GM23338 (cell line): ENCODE measurements around the gene PSMD11. TPM values are rescaled to one million over a fixed set of nuclear protein-coding genes. Genes with fewer than 3 reads are reported as not detected.

ENCODE experiments used
- ATAC-seq: fragments of 200-7000 bp; cut with Tn5 transposase; 3 replicates; pipeline ENCODE4 v1.9.1; 2020
- DNase-seq: peaks from one replicate; pipeline ENCODE4 v3.0.0-alpha.2; 2015; ENCODE audit warnings: low spot score
- H2AFZ ChIP-seq: fragments of 200-600 bp; sonication (generic); 2 replicates; pipeline ENCODE4 v1.8.0; 2016; ENCODE audit warnings: antibody characterized with exemption, mild to moderate bottlenecking, moderate library complexity
- H3F3A ChIP-seq: fragments of 200-600 bp; sonication (generic); replicated peaks from 2 replicates; pipeline ENCODE4 v1.8.0; 2017; ENCODE audit warnings: antibody characterized with exemption, mixed run types, low read depth
- H3K27ac ChIP-seq: fragments of 200-600 bp; sonication (generic); 2 replicates; pipeline ENCODE4 v1.6.1; 2016; ENCODE audit warnings: low read depth
- H3K27me3 ChIP-seq: fragments of 200-600 bp; sonication (generic); 2 replicates; pipeline ENCODE4 v1.8.0; 2016; ENCODE audit warnings: mild to moderate bottlenecking, mixed run types, moderate library complexity; ENCODE audit not compliant: insufficient read depth
- H3K36me3 ChIP-seq: fragments of 200-600 bp; sonication (generic); 2 replicates; pipeline ENCODE4 v1.8.0; 2016; ENCODE audit warnings: mild to moderate bottlenecking; ENCODE audit not compliant: insufficient read depth
- H3K4me1 ChIP-seq: fragments of 200-600 bp; sonication (generic); 2 replicates; pipeline ENCODE4 v1.8.0; 2016; ENCODE audit warnings: mild to moderate bottlenecking, moderate library complexity; ENCODE audit not compliant: insufficient read depth
- H3K4me2 ChIP-seq: fragments of 200-600 bp; sonication (generic); 2 replicates; pipeline ENCODE4 v1.7.1; 2017; ENCODE audit warnings: mixed run types
- H3K4me3 ChIP-seq: fragments of 200-600 bp; sonication (generic); 2 replicates; pipeline ENCODE4 v1.6.1; 2016; ENCODE audit warnings: mixed run types
- H3K79me2 ChIP-seq: fragments of 200-600 bp; sonication (generic); replicated peaks from 2 replicates; pipeline ENCODE4 v1.8.0; 2017; ENCODE audit warnings: mild to moderate bottlenecking; ENCODE audit not compliant: insufficient read depth
- H3K9me2 ChIP-seq: fragments of 200-600 bp; sonication (generic); 2 replicates; pipeline ENCODE4 v1.8.0; 2017; ENCODE audit not compliant: insufficient read depth
- H4K20me1 ChIP-seq: fragments of 200-600 bp; sonication (generic); replicated peaks from 2 replicates; pipeline ENCODE4 v1.8.0; 2017; ENCODE audit warnings: mild to moderate bottlenecking; ENCODE audit not compliant: insufficient read depth
- H3K27ac Mint-ChIP-seq: 2 replicates; pipeline ENCODE4 v1.8.0; 2020; ENCODE audit warnings: inconsistent platforms, mild to moderate bottlenecking, moderate library complexity, mixed read lengths
- H3K27me3 Mint-ChIP-seq: 3 replicates; pipeline ENCODE4 v1.8.0; 2022; ENCODE audit warnings: low read depth, mild to moderate bottlenecking, moderate library complexity, mixed read lengths, inconsistent platforms; ENCODE audit not compliant: insufficient read depth, poor library complexity
- H3K36me3 Mint-ChIP-seq: 3 replicates; pipeline ENCODE4 v1.8.0; 2021; ENCODE audit warnings: low read depth, mild to moderate bottlenecking, inconsistent platforms, moderate library complexity, mixed read lengths
- H3K4me1 Mint-ChIP-seq: 3 replicates; pipeline ENCODE4 v1.8.0; 2020; ENCODE audit warnings: mild to moderate bottlenecking, inconsistent platforms, mixed read lengths
- H3K4me3 Mint-ChIP-seq: 3 replicates; pipeline ENCODE4 v1.8.0; 2021; ENCODE audit warnings: moderate library complexity, mild to moderate bottlenecking, inconsistent platforms, mixed read lengths
- H3K9me3 Mint-ChIP-seq: 3 replicates; pipeline ENCODE4 v1.8.0; 2020; ENCODE audit warnings: moderate library complexity, mild to moderate bottlenecking, inconsistent platforms, mixed read lengths
- CREB1 ChIP-seq: fragments of 250-450 bp; sonication (Bioruptor Pico); IDR thresholded peaks from 2 replicates; pipeline ENCODE4 v1.5.0; 2020; ENCODE audit warnings: low read depth, mild to moderate bottlenecking, moderate library complexity
- CTCF ChIP-seq, 2 experiments: fragments of 200-600 bp in 1 of 2; sonication (generic) in 1 of 2; conservative IDR thresholded peaks; 2 replicates each; pipeline versions ENCODE4 v1.5.1 to v1.6.1; 2016 to 2017; ENCODE audit warnings: antibody characterized with exemption in 2 of 2, low read depth in 2 of 2, mild to moderate bottlenecking in 2 of 2, moderate library complexity in 1 of 2
- ETS1 ChIP-seq: IDR thresholded peaks from 2 replicates; pipeline ENCODE4 v1.6.1; 2016; ENCODE audit warnings: antibody characterized with exemption
- EZH2 ChIP-seq: fragments of 200-600 bp; sonication (generic); IDR thresholded peaks from one replicate; pipeline ENCODE4 v1.8.0; 2017; ENCODE audit warnings: antibody characterized with exemption, mild to moderate bottlenecking, low read depth; ENCODE audit not compliant: unreplicated experiment
- EZH2phosphoT487 ChIP-seq: fragments of 200-600 bp; sonication (generic); IDR thresholded peaks from one replicate; pipeline ENCODE4 v1.8.1; 2018; ENCODE audit warnings: antibody characterized with exemption; ENCODE audit not compliant: unreplicated experiment
- JUNB ChIP-seq: IDR thresholded peaks from one replicate; pipeline ENCODE4 v1.6.1; 2016; ENCODE audit warnings: antibody characterized with exemption; ENCODE audit not compliant: unreplicated experiment
- NANOG ChIP-seq: IDR thresholded peaks from 2 replicates; pipeline ENCODE4 v1.6.1; 2016; ENCODE audit warnings: antibody characterized with exemption, borderline replicate concordance
- POLR2AphosphoS5 ChIP-seq: IDR thresholded peaks from 2 replicates; pipeline ENCODE4 v1.6.1; 2016; ENCODE audit warnings: antibody characterized with exemption, low read depth
- REST ChIP-seq: IDR thresholded peaks from one replicate; pipeline ENCODE4 v1.6.1; 2018; ENCODE audit warnings: antibody characterized with exemption; ENCODE audit not compliant: unreplicated experiment
- STAT1 ChIP-seq: IDR thresholded peaks from one replicate; pipeline ENCODE4 v1.6.1; 2016; ENCODE audit warnings: antibody characterized with exemption; ENCODE audit not compliant: unreplicated experiment
- ZNF114 ChIP-seq: fragments of 250-450 bp; sonication (Bioruptor Pico); IDR thresholded peaks from 2 replicates; pipeline ENCODE4 v1.5.0; 2020; ENCODE audit warnings: mild to moderate bottlenecking, moderate library complexity
- ZNF331 ChIP-seq: fragments of 250-450 bp; sonication (Bioruptor Pico); IDR thresholded peaks from 2 replicates; pipeline ENCODE4 v1.5.0; 2020; ENCODE audit warnings: low read depth, mild to moderate bottlenecking, moderate library complexity
- ZNF462 ChIP-seq: fragments of 250-450 bp; sonication (Bioruptor Pico); IDR thresholded peaks from 2 replicates; pipeline ENCODE4 v1.5.0; 2020; ENCODE audit warnings: mild to moderate bottlenecking, moderate library complexity
- polyA plus RNA-seq: library from polyadenylated mRNA; unstranded; fragments of >200 nt; fragmentation: Nextera tagmentation; extraction: Ambion mirVana; gene quantifications from 2 replicates; pipeline ENCODE4 v1.2.1, GENCODE V29; 2016
- total RNA-seq: library from RNA; depleted of rRNA; stranded (reverse); fragments of >200 nt; shearing (Covaris generic); gene quantifications from 2 replicates; pipeline ENCODE4 v1.2.3, GENCODE V29; 2014

PSMD11 gene
- total and polyA plus RNA-seq, 2 experiments from 2014 or later = 180 to 360 TPM

GRCh38 chr17:32426894-32427293, 17.4 kb upstream of the PSMD11 start (continued):
- TF ChIP-seq NANOG (no peak), EZH2 (no peak)

GRCh38 chr17:32429598-32429997, 14.7 kb upstream of the PSMD11 start:
- no peaks in the 10 kb centered on the region for H3K36me3 ChIP-seq
- no peak overlapping the region for H3K4me2 ChIP-seq
- H3K79me2 ChIP-seq = no peaks in the 10 kb centered on the region
- Mint-ChIP-seq H3K36me3 (peaks cover 19% of the 10 kb centered on the region), H3K4me1 (no peaks in the 10 kb centered on the region), H3K4me3 (no peak overlapping the region), H3K27me3 (peaks cover 7% of the 10 kb centered on the region), H3K9me3 (peaks cover 30% of the 10 kb centered on the region), H3K27ac (no peak overlapping the region)
- no peaks in the 10 kb centered on the region for H3K27me3 ChIP-seq
- DNase-seq (no peak), ATAC-seq (no peak)
- TF ChIP-seq POLR2AphosphoS5 (no peak), ETS1 (no peak), EZH2 (no peak), NANOG (no peak), ZNF331 (CRISPR knock-in tag) (no peak), REST (no peak), JUNB (no peak), ZNF462 (CRISPR knock-in tag) (no peak), EZH2phosphoT487 (no peak), ZNF114 (CRISPR knock-in tag) (no peak), CREB1 (CRISPR knock-in tag) (no peak), CTCF (conservative IDR thresholded peaks at IDR 0.05; ENCODE audit: low read depth in 2 of 2) (no peak), STAT1 (no peak)
- H3F3A ChIP-seq = no peaks in the 10 kb centered on the region
- no peaks in the 10 kb centered on the region for H3K9me2 ChIP-seq
- H4K20me1 ChIP-seq = no peaks in the 10 kb centered on the region
- H3K4me1 ChIP-seq = no peaks in the 10 kb centered on the region
- H3K27ac ChIP-seq = no peak overlapping the region
- no peak overlapping the region for H2AFZ ChIP-seq
- no peak overlapping the region for H3K4me3 ChIP-seq
